HL-60/S4 (cell line): Measurements from ENCODE around the gene CDC14C.
"Not testable (repeated sequence)": the region's sequence is repeated elsewhere in the genome, so short reads cannot be mapped to it uniquely, and the experiment has no call there.

Experiments used
- in situ Hi-C: fragments of 300-500 bp; cut with MboI; formaldehyde crosslinking; loops from 2 replicates; pipeline ENCODE4 v1.14.3; 2022; ENCODE audit warnings: low sequenced_read_pairs

Gene CDC14C

GRCh38 chr7:48924433-48924832, at the start of gene CDC14C:
CDC14C (plus strand) TSS chr7:48924547; CDS start chr7:48924673, 126 bp downstream.
- in situ Hi-C loops: no loop called here

- in situ Hi-C loops: no loop called here
Observed at GRCh38 chr7:48875045-48875916, 49.1 kb upstream of the CDC14C start.

GRCh38 chr7:48876087-48876486, 48.3 kb upstream of the CDC14C start:
- in situ Hi-C loops: no loop called here

- in situ Hi-C loops: no loop called here
Observed at GRCh38 chr7:48880851-48881250, 43.5 kb upstream of the CDC14C start.

- in situ Hi-C loops: no loop called here
Observed at GRCh38 chr7:48887500-48887899, 36.8 kb upstream of the CDC14C start.

- in situ Hi-C loops: no loop called here
Observed at GRCh38 chr7:48894574-48894973, 29.8 kb upstream of the CDC14C start.

GRCh38 chr7:48899932-48900331, 24.4 kb upstream of the CDC14C start:
- in situ Hi-C loops: no loop called here

GRCh38 chr7:48901966-48902365, 22.4 kb upstream of the CDC14C start:
- in situ Hi-C loops: no loop called here

- in situ Hi-C loops: no loop called here
Observed at GRCh38 chr7:48904975-48905374, 19.4 kb upstream of the CDC14C start.

GRCh38 chr7:48905686-48906085, 18.7 kb upstream of the CDC14C start:
- in situ Hi-C loops: not testable (repeated sequence)

- in situ Hi-C loops: not testable (repeated sequence)
Observed at GRCh38 chr7:48909887-48910286, 14.5 kb upstream of the CDC14C start.

- in situ Hi-C loops: no loop called here
Observed at GRCh38 chr7:48931481-48931880, 7.1 kb downstream of the CDC14C start.

GRCh38 chr7:48932126-48932910, 8.0 kb downstream of the CDC14C start:
- in situ Hi-C loops: no loop called here

GRCh38 chr7:48933549-48934085, 9.3 kb downstream of the CDC14C start:
- in situ Hi-C loops: no loop called here

GRCh38 chr7:48938539-48939295, 14.4 kb downstream of the CDC14C start:
- in situ Hi-C loops: no loop called here

GRCh38 chr7:48943279-48943990, 19.1 kb downstream of the CDC14C start:
- in situ Hi-C loops: no loop called here

GRCh38 chr7:48955916-48956315, 31.6 kb downstream of the CDC14C start:
- in situ Hi-C loops: no loop called here

- in situ Hi-C loops: no loop called here
Observed at GRCh38 chr7:48959676-48960075, 35.3 kb downstream of the CDC14C start.

GRCh38 chr7:48962821-48963505, 38.6 kb downstream of the CDC14C start:
- in situ Hi-C loops: no loop called here

- in situ Hi-C loops: no loop called here
Observed at GRCh38 chr7:48964074-48964473, 39.7 kb downstream of the CDC14C start.
